K562 (cell line): ENCODE measurements around the gene CNTN4. TPM values are rescaled to one million over a fixed set of nuclear protein-coding genes. Genes with fewer than 3 reads are reported as not detected.

Experiments used
- ARHGAP35 ChIP-seq: fragments of 450-650 bp; IDR thresholded peaks from 2 replicates; pipeline ENCODE4 v1.6.1; 2018; ENCODE audit not compliant: partially characterized antibody
- HNRNPH1 ChIP-seq: fragments of 200-400 bp; formaldehyde crosslinking; optimal IDR thresholded peaks from 2 replicates; pipeline ENCODE3; 2017; ENCODE audit warnings: low read depth, mild to moderate bottlenecking, low read length, moderate library complexity
- ZNF212 ChIP-seq: fragments of 450-650 bp; formaldehyde crosslinking; IDR thresholded peaks from 2 replicates; pipeline ENCODE4 v1.4.0; 2020; ENCODE audit warnings: mild to moderate bottlenecking
- polyA plus RNA-seq, 8 experiments: library from polyadenylated mRNA; depleted of rRNA in 4 of 8; stranded (reverse) in 5 of 8; unstranded in 3 of 8; fragments of >200 nt; fragmentation: Nextera tagmentation in 2 of 8; fragmentation: Illumina TruSeq in 1 of 8; extraction: Ambion mirVana in 2 of 8; extraction: Trizol in 1 of 8; gene quantifications; 2 replicates each; pipeline versions ENCODE4 v1.2.1 to v1.2.3, GENCODE V29; 2011 to 2014; ENCODE audit warnings: inconsistent platforms in 1 of 8, missing spikeins in 1 of 8
- total RNA-seq, 7 experiments: library from RNA; depleted of rRNA in 6 of 7; stranded (reverse); fragments of >200 nt in 6 of 7; fragmentation: Illumina TruSeq in 2 of 7; extraction: Trizol in 2 of 7; gene quantifications; 2 replicates each; pipeline versions ENCODE4 v1.2.1 to v1.2.3, GENCODE V29; 2011 to 2021; ENCODE audit warnings: low replicate concordance in 1 of 7
- TF ChIP-seq, protein P1 (sequence below), 3 experiments: IDR thresholded peaks in 2 of 3; conservative IDR thresholded peaks in 1 of 3; 2 replicates each; pipeline ENCODE4 v1.5.1; 2011 to 2012; ENCODE audit warnings: low read length in 3 of 3, mild to moderate bottlenecking in 3 of 3, control low read depth in 2 of 3, improper control_type of control experiment in 1 of 3, inconsistent platforms in 1 of 3, low read depth in 1 of 3, mixed read lengths in 1 of 3, moderate library complexity in 1 of 3; ENCODE audit not compliant: insufficient read depth in 2 of 3
- TF ChIP-seq, protein P2 (sequence below): fragments of 250-450 bp; sonication (Bioruptor Pico); IDR thresholded peaks from 2 replicates; pipeline ENCODE4 v1.6.1; 2021; ENCODE audit warnings: mild to moderate bottlenecking
- TF ChIP-seq, protein P3 (sequence below): fragments of 150-350 bp; conservative IDR thresholded peaks from 2 replicates; pipeline ENCODE4 v1.6.1; 2014; ENCODE audit warnings: low read length

Gene CNTN4
- total and polyA plus RNA-seq, 9 of the 15 experiments (the other 6 are each of a cell fraction or from before 2014, with no cell fraction given) = not detected

DNA sequence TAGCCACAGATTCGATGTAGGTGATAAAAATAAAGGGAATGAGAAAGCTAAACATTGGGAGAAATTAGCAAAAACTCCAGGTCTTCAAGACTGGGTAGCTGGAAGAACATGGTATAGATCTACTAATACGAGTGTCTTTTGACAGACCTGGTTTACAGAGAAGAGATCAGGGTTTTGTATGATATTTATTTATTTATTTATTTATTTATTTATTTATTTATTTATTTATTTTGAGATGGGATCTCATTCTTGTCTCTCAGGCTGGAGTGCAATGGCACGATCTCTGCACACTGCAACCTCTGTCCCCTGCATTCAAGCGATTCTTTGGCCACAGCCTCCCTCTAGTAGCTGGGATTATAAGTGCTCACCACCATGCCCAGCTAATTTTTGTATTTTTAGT, 448.4 kb downstream of the CNTN4 start (continued):
- TF ChIP-seq ZNF212 (CRISPR knock-in tag) (no peak), HNRNPH1 (no peak), ARHGAP35 (no peak)
- TF ChIP-seq, protein P1, sequence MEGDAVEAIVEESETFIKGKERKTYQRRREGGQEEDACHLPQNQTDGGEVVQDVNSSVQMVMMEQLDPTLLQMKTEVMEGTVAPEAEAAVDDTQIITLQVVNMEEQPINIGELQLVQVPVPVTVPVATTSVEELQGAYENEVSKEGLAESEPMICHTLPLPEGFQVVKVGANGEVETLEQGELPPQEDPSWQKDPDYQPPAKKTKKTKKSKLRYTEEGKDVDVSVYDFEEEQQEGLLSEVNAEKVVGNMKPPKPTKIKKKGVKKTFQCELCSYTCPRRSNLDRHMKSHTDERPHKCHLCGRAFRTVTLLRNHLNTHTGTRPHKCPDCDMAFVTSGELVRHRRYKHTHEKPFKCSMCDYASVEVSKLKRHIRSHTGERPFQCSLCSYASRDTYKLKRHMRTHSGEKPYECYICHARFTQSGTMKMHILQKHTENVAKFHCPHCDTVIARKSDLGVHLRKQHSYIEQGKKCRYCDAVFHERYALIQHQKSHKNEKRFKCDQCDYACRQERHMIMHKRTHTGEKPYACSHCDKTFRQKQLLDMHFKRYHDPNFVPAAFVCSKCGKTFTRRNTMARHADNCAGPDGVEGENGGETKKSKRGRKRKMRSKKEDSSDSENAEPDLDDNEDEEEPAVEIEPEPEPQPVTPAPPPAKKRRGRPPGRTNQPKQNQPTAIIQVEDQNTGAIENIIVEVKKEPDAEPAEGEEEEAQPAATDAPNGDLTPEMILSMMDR (IDR thresholded peaks at IDR 0.05 in 2 of 3, conservative IDR thresholded peaks at IDR 0.05 in 1 of 3; ENCODE audit: insufficient read depth in 2 of 3, low read depth in 1 of 3, low read length in 3 of 3) = no peak
- TF ChIP-seq, protein P2, sequence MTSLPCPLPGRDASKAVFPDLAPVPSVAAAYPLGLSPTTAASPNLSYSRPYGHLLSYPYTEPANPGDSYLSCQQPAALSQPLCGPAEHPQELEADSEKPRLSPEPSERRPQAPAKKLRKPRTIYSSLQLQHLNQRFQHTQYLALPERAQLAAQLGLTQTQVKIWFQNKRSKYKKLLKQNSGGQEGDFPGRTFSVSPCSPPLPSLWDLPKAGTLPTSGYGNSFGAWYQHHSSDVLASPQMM = no peak
- TF ChIP-seq, protein P3, sequence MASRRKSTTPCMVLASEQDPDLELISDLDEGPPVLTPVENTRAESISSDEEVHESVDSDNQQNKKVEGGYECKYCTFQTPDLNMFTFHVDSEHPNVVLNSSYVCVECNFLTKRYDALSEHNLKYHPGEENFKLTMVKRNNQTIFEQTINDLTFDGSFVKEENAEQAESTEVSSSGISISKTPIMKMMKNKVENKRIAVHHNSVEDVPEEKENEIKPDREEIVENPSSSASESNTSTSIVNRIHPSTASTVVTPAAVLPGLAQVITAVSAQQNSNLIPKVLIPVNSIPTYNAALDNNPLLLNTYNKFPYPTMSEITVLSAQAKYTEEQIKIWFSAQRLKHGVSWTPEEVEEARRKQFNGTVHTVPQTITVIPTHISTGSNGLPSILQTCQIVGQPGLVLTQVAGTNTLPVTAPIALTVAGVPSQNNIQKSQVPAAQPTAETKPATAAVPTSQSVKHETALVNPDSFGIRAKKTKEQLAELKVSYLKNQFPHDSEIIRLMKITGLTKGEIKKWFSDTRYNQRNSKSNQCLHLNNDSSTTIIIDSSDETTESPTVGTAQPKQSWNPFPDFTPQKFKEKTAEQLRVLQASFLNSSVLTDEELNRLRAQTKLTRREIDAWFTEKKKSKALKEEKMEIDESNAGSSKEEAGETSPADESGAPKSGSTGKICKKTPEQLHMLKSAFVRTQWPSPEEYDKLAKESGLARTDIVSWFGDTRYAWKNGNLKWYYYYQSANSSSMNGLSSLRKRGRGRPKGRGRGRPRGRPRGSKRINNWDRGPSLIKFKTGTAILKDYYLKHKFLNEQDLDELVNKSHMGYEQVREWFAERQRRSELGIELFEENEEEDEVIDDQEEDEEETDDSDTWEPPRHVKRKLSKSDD = no peak
